ENCODE data around the gene ROR1. TPM values are rescaled to one million over a fixed set of nuclear protein-coding genes. Genes with fewer than 3 reads are reported as not detected.

Gene ROR1
- total RNA-seq, 6 experiments from 2014 or later: 0.04 to 0.58 (median 0.37) TPM

- intact Hi-C loops (cut with DNase I): no loop called here
- no peak for ATAC-seq
- WGBS (ENCODE audit: insufficient coverage, low coverage, low lambda C conversion rate, missing lambda C conversion rate): 74% methylated on average over 4 of the region's 4 CpGs
Measured at GRCh38 chr1:63856924-63857323, 83.1 kb downstream of the ROR1 start.

GRCh38 chr1:63857478-63857877 lies 83.7 kb downstream of the ROR1 start:
- no peak overlapping the region for H3K4me3 ChIP-seq
- H3K36me3 ChIP-seq: no peaks in the 10 kb centered on the region
- no peak overlapping the region for H3K27ac ChIP-seq
- H3K4me1 ChIP-seq: no peaks in the 10 kb centered on the region
- no peak for DNase-seq
- intact Hi-C loops (cut with DNase I): no loop called here
- 33% methylated on average over 2 of the region's 2 CpGs for WGBS (ENCODE audit: insufficient coverage, low coverage, low lambda C conversion rate, missing lambda C conversion rate)
- no peak for ATAC-seq
- H3K27me3 ChIP-seq: no peaks in the 10 kb centered on the region
- TF ChIP-seq CTCF (IDR thresholded peaks at IDR 0.05) (no peak), POLR2A (IDR thresholded peaks at IDR 0.05) (no peak)
- H3K9me3 ChIP-seq: no peaks in the 10 kb centered on the region

More at GRCh38 chr1:63856924-63857323, 83.1 kb downstream of the ROR1 start:
- no peak overlapping the region for H3K27ac ChIP-seq
- no peaks in the 10 kb centered on the region for H3K4me1 ChIP-seq
- no peaks in the 10 kb centered on the region for H3K36me3 ChIP-seq
- no peak for DNase-seq
- no peaks in the 10 kb centered on the region for H3K9me3 ChIP-seq
- TF ChIP-seq POLR2A (IDR thresholded peaks at IDR 0.05): no peak
- no peak for TF ChIP-seq CTCF (IDR thresholded peaks at IDR 0.05)
- H3K27me3 ChIP-seq: no peaks in the 10 kb centered on the region
- no peak overlapping the region for H3K4me3 ChIP-seq

- DNase-seq: no peak
- H3K27ac ChIP-seq: no peak overlapping the region
- no peak overlapping the region for H3K4me3 ChIP-seq
- H3K4me1 ChIP-seq: no peaks in the 10 kb centered on the region
- H3K36me3 ChIP-seq: no peaks in the 10 kb centered on the region
- intact Hi-C loops (cut with DNase I): no loop called here
- H3K9me3 ChIP-seq: no peaks in the 10 kb centered on the region
- no peak for ATAC-seq
- H3K27me3 ChIP-seq: no peaks in the 10 kb centered on the region
- TF ChIP-seq POLR2A (IDR thresholded peaks at IDR 0.05) (no peak), CTCF (IDR thresholded peaks at IDR 0.05) (no peak)
Measured at GRCh38 chr1:63858153-63858552, 84.3 kb downstream of the ROR1 start.

GRCh38 chr1:63859480-63860275 lies 85.9 kb downstream of the ROR1 start:
- 97% methylated on average over 3 of the region's 3 CpGs for whole genome bisulfite sequencing (ENCODE audit: insufficient coverage, low coverage, low lambda C conversion rate, missing lambda C conversion rate)
- no peaks in the 10 kb centered on the region for H3K36me3 ChIP-seq
- no peaks in the 10 kb centered on the region for H3K27me3 ChIP-seq
- no peaks in the 10 kb centered on the region for H3K4me1 ChIP-seq
- no peak overlapping the region for H3K4me3 ChIP-seq
- H3K9me3 ChIP-seq: no peaks in the 10 kb centered on the region
- no peak for TF ChIP-seq POLR2A (IDR thresholded peaks at IDR 0.05)
- TF ChIP-seq CTCF (IDR thresholded peaks at IDR 0.05): no peak
- no peak overlapping the region for H3K27ac ChIP-seq
- ATAC-seq (no peak), DNase-seq (no peak)
- intact Hi-C loops (cut with DNase I): no loop called here

Measured in right lobe of liver (tissue), 6 donors.